GM18505 (cell line): Measurements from ENCODE around the gene SLC13A1.

Experiments used
- ATAC-seq: cut with Tn5 transposase; IDR thresholded peaks from one replicate; pipeline ENCODE4 v1.9.1; 2021; ENCODE audit not compliant: unreplicated experiment
- POLR2A ChIP-seq: IDR thresholded peaks from 4 replicates; pipeline ENCODE4 v1.6.1; 2011; ENCODE audit warnings: borderline replicate concordance; ENCODE audit not compliant: insufficient read depth, insufficient read length; ENCODE audit errors: extremely low read depth

Gene SLC13A1

DNA sequence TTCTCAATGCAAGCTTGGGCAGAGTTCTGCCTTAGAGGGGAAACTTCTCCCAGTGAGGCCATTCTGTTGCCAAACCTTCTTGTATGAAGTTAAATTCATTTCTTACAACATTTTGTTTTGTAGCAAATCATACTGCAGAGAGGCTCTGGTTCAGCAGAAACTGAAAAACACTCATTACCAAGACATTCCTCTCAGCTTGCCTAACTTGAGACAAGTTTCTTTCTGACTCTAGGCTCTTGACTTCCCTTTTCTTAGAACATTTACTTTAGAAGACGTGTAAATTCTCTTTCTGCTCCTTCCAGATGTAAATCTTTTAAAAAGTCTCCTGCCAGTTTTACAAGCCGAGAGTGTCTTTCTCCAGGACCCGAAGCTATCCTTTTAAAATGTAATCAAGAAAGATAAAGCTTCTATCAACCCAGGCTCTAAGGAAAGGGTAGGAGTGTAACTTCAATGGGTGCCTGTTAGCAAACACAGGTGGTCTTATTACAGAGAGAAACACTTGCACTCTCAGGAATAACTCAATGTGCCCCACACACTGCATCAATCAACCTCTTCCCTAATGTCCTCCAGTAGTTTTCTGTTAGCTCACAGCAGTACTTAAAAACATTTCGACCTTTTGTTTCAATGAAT is 123.8 kb downstream of the SLC13A1 start:
- no peak for TF ChIP-seq POLR2A
- ATAC-seq: no peak

DNA sequence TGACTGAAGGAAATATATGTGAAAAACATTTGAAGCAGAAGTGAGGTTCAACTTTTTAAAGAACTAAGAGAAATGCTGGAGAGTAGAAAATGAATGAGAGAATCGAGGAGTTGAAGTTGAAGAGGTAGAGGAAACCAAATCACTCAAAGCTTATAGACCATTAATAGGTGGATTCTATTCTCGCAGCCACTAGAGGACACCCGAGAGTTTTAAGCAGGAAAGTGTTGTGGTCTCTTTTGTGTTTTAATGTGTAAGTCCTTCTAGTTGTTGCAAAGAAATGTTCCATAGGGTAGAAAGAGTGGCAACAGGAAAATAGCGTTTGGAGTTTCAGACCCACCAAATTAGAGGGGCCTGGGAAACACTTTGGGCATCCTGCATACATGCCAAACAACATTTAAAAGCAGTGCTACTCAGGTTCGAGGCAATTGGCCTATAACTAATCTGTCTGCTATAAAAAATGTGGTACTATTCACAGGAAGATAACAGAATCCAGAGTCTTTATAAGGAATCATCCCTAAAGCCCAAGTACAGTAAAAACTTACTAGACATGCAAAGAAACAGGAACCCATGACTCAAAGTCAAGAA is 129.0 kb downstream of the SLC13A1 start:
- no peak for ATAC-seq
- no peak for TF ChIP-seq POLR2A

DNA sequence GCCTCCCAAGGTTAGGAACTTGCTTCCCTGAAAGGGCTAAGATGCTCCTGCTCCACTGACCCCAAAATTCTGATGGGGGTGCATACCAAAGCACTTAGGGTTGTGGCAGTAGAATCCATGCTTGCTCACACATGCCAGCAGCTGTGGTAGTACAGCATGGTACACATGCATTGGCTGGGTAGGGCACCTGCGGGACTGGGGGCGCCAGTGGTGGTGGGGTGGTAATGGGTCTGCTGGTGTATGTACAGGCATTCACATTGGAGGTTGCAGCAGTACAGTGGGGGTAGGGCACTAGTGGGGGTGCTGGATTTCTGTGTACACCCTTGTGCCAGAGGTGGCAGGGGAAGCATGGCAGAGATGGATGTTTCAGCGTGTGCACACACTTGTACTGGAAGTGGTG is 132.0 kb downstream of the SLC13A1 start:
- no peak for TF ChIP-seq POLR2A
- no peak for ATAC-seq
